ENCODE results near the gene PPAT. TPM values are rescaled to one million over a fixed set of nuclear protein-coding genes. Genes with fewer than 3 reads are reported as not detected.

PPAT gene
- total and polyA plus RNA-seq, 2 experiments from 2014 or later, result 63.0 to 96.8 TPM

DNA sequence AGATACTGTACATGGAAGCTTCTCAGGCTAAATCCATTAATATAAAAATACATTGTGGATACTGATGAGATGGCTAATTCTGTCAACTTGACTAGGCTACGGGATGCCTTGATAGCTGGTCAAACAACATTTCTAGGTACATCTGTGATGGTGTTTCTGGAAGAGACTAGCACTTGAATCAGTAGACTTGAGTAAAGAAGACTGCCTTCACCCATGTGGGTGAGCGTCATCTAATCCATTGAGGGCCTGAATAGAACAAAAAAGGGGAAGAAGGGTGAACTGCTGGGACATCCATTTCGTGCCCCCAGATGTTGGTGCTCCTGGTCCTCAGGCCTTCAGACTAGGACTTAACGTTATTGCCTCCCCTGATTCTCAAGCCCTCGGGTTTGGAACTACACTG lies 28.3 kb upstream of the PPAT start (continued):
- TF ChIP-seq, protein P1, sequence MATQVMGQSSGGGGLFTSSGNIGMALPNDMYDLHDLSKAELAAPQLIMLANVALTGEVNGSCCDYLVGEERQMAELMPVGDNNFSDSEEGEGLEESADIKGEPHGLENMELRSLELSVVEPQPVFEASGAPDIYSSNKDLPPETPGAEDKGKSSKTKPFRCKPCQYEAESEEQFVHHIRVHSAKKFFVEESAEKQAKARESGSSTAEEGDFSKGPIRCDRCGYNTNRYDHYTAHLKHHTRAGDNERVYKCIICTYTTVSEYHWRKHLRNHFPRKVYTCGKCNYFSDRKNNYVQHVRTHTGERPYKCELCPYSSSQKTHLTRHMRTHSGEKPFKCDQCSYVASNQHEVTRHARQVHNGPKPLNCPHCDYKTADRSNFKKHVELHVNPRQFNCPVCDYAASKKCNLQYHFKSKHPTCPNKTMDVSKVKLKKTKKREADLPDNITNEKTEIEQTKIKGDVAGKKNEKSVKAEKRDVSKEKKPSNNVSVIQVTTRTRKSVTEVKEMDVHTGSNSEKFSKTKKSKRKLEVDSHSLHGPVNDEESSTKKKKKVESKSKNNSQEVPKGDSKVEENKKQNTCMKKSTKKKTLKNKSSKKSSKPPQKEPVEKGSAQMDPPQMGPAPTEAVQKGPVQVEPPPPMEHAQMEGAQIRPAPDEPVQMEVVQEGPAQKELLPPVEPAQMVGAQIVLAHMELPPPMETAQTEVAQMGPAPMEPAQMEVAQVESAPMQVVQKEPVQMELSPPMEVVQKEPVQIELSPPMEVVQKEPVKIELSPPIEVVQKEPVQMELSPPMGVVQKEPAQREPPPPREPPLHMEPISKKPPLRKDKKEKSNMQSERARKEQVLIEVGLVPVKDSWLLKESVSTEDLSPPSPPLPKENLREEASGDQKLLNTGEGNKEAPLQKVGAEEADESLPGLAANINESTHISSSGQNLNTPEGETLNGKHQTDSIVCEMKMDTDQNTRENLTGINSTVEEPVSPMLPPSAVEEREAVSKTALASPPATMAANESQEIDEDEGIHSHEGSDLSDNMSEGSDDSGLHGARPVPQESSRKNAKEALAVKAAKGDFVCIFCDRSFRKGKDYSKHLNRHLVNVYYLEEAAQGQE (IDR thresholded peaks at IDR 0.05; ENCODE audit: unreplicated experiment), result no peak

DNA sequence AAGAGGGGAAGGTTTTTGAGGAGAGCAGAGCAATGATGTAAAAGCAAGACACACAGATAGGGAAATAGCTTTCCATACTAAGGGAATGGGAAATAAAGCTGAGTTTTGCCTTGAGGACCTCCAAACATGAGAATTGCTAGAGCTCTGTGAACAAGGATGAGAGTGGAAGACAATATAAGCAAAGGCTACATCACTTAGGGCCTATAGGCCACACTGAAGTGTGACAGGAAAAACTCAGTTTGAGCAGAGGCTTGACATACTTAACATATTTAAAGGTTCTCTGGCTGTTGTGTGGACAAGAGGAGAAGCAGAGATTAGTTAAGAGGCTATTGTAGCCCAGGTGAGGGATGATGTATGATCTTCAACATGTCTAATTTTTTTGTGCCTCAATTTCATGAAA lies 26.7 kb upstream of the PPAT start:
- peaks cover 5% of the 10 kb centered on the region for H3K27me3 Mint-ChIP-seq (ENCODE audit: insufficient read depth, low read depth, poor library complexity)

DNA sequence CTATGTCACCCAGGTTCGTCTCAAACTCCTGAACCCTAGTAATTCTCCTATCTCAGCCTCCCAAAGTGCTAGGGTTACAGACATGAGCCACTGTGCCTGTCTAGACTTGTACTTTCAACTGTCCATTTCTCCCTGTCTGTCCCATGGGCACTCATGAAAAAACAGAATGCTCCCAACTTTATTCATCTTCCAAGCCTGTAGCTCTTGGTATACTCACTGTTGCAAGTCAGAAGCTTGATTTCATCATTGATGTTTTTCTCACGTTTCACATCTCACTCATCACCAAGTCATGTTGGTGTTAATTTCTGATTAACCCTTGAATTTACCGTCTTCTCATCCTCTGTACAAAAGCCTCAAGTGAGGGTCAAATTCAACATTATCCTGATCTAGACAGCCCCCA lies 24.7 kb upstream of the PPAT start:
- H3K79me2 ChIP-seq (replicated peaks; ENCODE audit: insufficient read depth), result peaks cover 30% of the 10 kb centered on the region
- peak overlapping the region; percentile 51; the same call in 1 of the 2 replicates for H3K27ac ChIP-seq (ENCODE audit: low read depth)
- no peak for ATAC-seq
- no peak for TF ChIP-seq JUNB (IDR thresholded peaks at IDR 0.05; ENCODE audit: unreplicated experiment)
- TF ChIP-seq POLR2AphosphoS5 (IDR thresholded peaks at IDR 0.05; ENCODE audit: low read depth), result no peak
- no peak for TF ChIP-seq CREB1 (CRISPR knock-in tag; IDR thresholded peaks at IDR 0.05; ENCODE audit: low read depth)
- no peak for TF ChIP-seq ZNF114 (CRISPR knock-in tag; IDR thresholded peaks at IDR 0.05)
- TF ChIP-seq EZH2 (IDR thresholded peaks at IDR 0.05; ENCODE audit: low read depth, unreplicated experiment), result no peak
- TF ChIP-seq ZNF331 (CRISPR knock-in tag; IDR thresholded peaks at IDR 0.05; ENCODE audit: low read depth), result no peak
- TF ChIP-seq, protein P2, sequence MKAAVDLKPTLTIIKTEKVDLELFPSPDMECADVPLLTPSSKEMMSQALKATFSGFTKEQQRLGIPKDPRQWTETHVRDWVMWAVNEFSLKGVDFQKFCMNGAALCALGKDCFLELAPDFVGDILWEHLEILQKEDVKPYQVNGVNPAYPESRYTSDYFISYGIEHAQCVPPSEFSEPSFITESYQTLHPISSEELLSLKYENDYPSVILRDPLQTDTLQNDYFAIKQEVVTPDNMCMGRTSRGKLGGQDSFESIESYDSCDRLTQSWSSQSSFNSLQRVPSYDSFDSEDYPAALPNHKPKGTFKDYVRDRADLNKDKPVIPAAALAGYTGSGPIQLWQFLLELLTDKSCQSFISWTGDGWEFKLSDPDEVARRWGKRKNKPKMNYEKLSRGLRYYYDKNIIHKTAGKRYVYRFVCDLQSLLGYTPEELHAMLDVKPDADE (IDR thresholded peaks at IDR 0.05), result no peak
- TF ChIP-seq EZH2phosphoT487 (IDR thresholded peaks at IDR 0.05; ENCODE audit: unreplicated experiment), result no peak
- TF ChIP-seq, protein P3, sequence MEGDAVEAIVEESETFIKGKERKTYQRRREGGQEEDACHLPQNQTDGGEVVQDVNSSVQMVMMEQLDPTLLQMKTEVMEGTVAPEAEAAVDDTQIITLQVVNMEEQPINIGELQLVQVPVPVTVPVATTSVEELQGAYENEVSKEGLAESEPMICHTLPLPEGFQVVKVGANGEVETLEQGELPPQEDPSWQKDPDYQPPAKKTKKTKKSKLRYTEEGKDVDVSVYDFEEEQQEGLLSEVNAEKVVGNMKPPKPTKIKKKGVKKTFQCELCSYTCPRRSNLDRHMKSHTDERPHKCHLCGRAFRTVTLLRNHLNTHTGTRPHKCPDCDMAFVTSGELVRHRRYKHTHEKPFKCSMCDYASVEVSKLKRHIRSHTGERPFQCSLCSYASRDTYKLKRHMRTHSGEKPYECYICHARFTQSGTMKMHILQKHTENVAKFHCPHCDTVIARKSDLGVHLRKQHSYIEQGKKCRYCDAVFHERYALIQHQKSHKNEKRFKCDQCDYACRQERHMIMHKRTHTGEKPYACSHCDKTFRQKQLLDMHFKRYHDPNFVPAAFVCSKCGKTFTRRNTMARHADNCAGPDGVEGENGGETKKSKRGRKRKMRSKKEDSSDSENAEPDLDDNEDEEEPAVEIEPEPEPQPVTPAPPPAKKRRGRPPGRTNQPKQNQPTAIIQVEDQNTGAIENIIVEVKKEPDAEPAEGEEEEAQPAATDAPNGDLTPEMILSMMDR (conservative IDR thresholded peaks at IDR 0.05; ENCODE audit: low read depth in 2 of 2), result no peak

More for the DNA sequence above, 26.7 kb upstream of the PPAT start:
- Histone ChIP-seq H2AFZ (no peak overlapping the region), H3K36me3 (ENCODE audit: insufficient read depth) (peaks cover 52% of the 10 kb centered on the region), H3F3A (replicated peaks; ENCODE audit: low read depth) (peaks cover 8% of the 10 kb centered on the region; the same call in 1 of the 2 replicates), H3K4me3 (no peak overlapping the region), H3K27me3 (ENCODE audit: insufficient read depth) (no peaks in the 10 kb centered on the region), H3K79me2 (replicated peaks; ENCODE audit: insufficient read depth) (peaks cover 31% of the 10 kb centered on the region), H3K27ac (ENCODE audit: low read depth) (no peak overlapping the region), H4K20me1 (replicated peaks; ENCODE audit: insufficient read depth) (peaks cover 35% of the 10 kb centered on the region), H3K4me2 (no peak overlapping the region), H3K9me2 (ENCODE audit: insufficient read depth) (no peaks in the 10 kb centered on the region), H3K4me1 (ENCODE audit: insufficient read depth) (peaks cover 4% of the 10 kb centered on the region; the same call in 1 of the 2 replicates)
- H3K4me3 Mint-ChIP-seq, result no peak overlapping the region
- H3K27ac Mint-ChIP-seq, result no peak overlapping the region
- TF ChIP-seq, protein P1 (IDR thresholded peaks at IDR 0.05; ENCODE audit: unreplicated experiment), result no peak
- TF ChIP-seq ZNF331 (CRISPR knock-in tag; IDR thresholded peaks at IDR 0.05; ENCODE audit: low read depth) (no peak), POLR2AphosphoS5 (IDR thresholded peaks at IDR 0.05; ENCODE audit: low read depth) (no peak)
- H3K9me3 Mint-ChIP-seq, result no peaks in the 10 kb centered on the region; the same call in 2 of the 3 replicates
- DNase-seq (ENCODE audit: low spot score), result peak; percentile 12
- H3K36me3 Mint-ChIP-seq (ENCODE audit: low read depth), result peaks cover 55% of the 10 kb centered on the region
- no peak for ATAC-seq
- peaks cover 12% of the 10 kb centered on the region; the same call in 2 of the 3 replicates for H3K4me1 Mint-ChIP-seq

More for the DNA sequence above, 24.7 kb upstream of the PPAT start:
- H2AFZ ChIP-seq, result no peak overlapping the region
- peak overlapping the region; percentile 42 for H3K27ac Mint-ChIP-seq
- no peak for DNase-seq (ENCODE audit: low spot score)
- H3K9me3 Mint-ChIP-seq, result no peaks in the 10 kb centered on the region
- H3K36me3 Mint-ChIP-seq (ENCODE audit: low read depth), result peaks cover 72% of the 10 kb centered on the region
- H4K20me1 ChIP-seq (replicated peaks; ENCODE audit: insufficient read depth), result peaks cover 55% of the 10 kb centered on the region
- H3K27me3 ChIP-seq (ENCODE audit: insufficient read depth), result no peaks in the 10 kb centered on the region
- no peak overlapping the region for H3K4me3 ChIP-seq
- peaks cover 5% of the 10 kb centered on the region for H3K27me3 Mint-ChIP-seq (ENCODE audit: insufficient read depth, low read depth, poor library complexity)
- no peak overlapping the region for H3K4me2 ChIP-seq
- no peaks in the 10 kb centered on the region; the same call in 1 of the 2 replicates for H3K4me1 ChIP-seq (ENCODE audit: insufficient read depth)
- H3K4me3 Mint-ChIP-seq, result no peak overlapping the region
- no peaks in the 10 kb centered on the region for H3K9me2 ChIP-seq (ENCODE audit: insufficient read depth)
- H3F3A ChIP-seq (replicated peaks; ENCODE audit: low read depth), result peaks cover 11% of the 10 kb centered on the region; the same call in 1 of the 2 replicates
- H3K36me3 ChIP-seq (ENCODE audit: insufficient read depth), result peaks cover 73% of the 10 kb centered on the region
- peaks cover 4% of the 10 kb centered on the region; the same call in 2 of the 3 replicates for H3K4me1 Mint-ChIP-seq

All from GM23338 (cell line).